ENCODE data around the gene SHROOM2.

DNA sequence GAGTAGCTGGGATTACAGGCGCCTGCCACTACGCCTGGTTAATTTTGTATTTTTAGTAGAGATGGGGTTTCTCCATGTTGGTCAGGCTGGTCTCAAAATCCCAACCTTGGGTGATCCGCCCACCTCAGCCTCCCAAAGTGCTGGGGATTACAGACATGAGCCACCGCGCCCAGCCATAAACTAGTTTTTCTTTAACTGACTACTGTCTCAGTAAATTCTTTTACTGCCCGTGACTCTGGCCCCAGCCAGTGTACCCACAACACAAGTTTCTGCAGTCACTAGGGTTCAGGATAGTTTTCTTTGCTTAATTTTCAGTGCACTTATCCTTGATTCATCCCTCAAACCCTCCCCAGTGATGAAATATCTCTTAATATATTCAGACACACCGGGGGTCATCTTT is 8.3 kb downstream of the SHROOM2 start:
- TF ChIP-seq CTCF (IDR thresholded peaks at IDR 0.05) (no peak), POLR2A (IDR thresholded peaks at IDR 0.05) (no peak)

Data from esophagus squamous epithelium (tissue), 4 donors.